ENCODE data around the gene SLC48A1.

The SLC48A1 gene

GRCh38 chr12:47820631-47821345 is 47.8 kb downstream of the SLC48A1 start:
- no peak for TF ChIP-seq CTCF (conservative IDR thresholded peaks at IDR 0.05; ENCODE audit: low read depth, low read length)
- peak overlapping the region; percentile 77 for H3K4me3 ChIP-seq (ENCODE audit: low read length)
- DNase-seq (ENCODE audit: low read depth): peak; percentile 95

- no peak overlapping the region for H3K4me3 ChIP-seq (ENCODE audit: low read length)
- DNase-seq (ENCODE audit: low read depth): no peak
- no peak for TF ChIP-seq CTCF (conservative IDR thresholded peaks at IDR 0.05; ENCODE audit: low read depth, low read length)
Measured at GRCh38 chr12:47821346-47821706, 48.3 kb downstream of the SLC48A1 start.

- H3K4me3 ChIP-seq (ENCODE audit: low read length): no peak overlapping the region
- no peak for TF ChIP-seq CTCF (conservative IDR thresholded peaks at IDR 0.05; ENCODE audit: low read depth, low read length)
- DNase-seq (ENCODE audit: low read depth): no peak
Measured at GRCh38 chr12:47822401-47822800, 49.4 kb downstream of the SLC48A1 start.

- DNase-seq (ENCODE audit: low read depth): no peak
- no peak overlapping the region for H3K4me3 ChIP-seq (ENCODE audit: low read length)
- no peak for TF ChIP-seq CTCF (conservative IDR thresholded peaks at IDR 0.05; ENCODE audit: low read depth, low read length)
Measured at GRCh38 chr12:47822863-47823262, 49.8 kb downstream of the SLC48A1 start.

GRCh38 chr12:47823422-47824086 is 50.5 kb downstream of the SLC48A1 start:
- no peak for TF ChIP-seq CTCF (conservative IDR thresholded peaks at IDR 0.05; ENCODE audit: low read depth, low read length)
- no peak for DNase-seq (ENCODE audit: low read depth)
- H3K4me3 ChIP-seq (ENCODE audit: low read length): no peak overlapping the region

- H3K4me3 ChIP-seq (ENCODE audit: low read length): no peak overlapping the region
- no peak for TF ChIP-seq CTCF (conservative IDR thresholded peaks at IDR 0.05; ENCODE audit: low read depth, low read length)
- no peak for DNase-seq (ENCODE audit: low read depth)
Measured at GRCh38 chr12:47824198-47824597, 51.2 kb downstream of the SLC48A1 start.

GRCh38 chr12:47824635-47825034 is 51.6 kb downstream of the SLC48A1 start:
- no peak overlapping the region for H3K4me3 ChIP-seq (ENCODE audit: low read length)
- DNase-seq (ENCODE audit: low read depth): no peak
- no peak for TF ChIP-seq CTCF (conservative IDR thresholded peaks at IDR 0.05; ENCODE audit: low read depth, low read length)

All from retinal pigment epithelial cell (primary cell).